GM19099 (cell line): Measurements from ENCODE around the gene TUBGCP3.

Experiments used
- POLR2A ChIP-seq: IDR thresholded peaks from 3 replicates; pipeline ENCODE4 v1.6.1; 2011; ENCODE audit warnings: low read depth; ENCODE audit not compliant: insufficient read length; ENCODE audit errors: extremely low read depth

TUBGCP3 gene

GRCh38 chr13:112592647-112593046 lies 4.7 kb upstream of the TUBGCP3 start:
- TF ChIP-seq POLR2A: no peak

- no peak for TF ChIP-seq POLR2A
Observed at GRCh38 chr13:112592181-112592580, 4.2 kb upstream of the TUBGCP3 start.

- no peak for TF ChIP-seq POLR2A
Observed at GRCh38 chr13:112588490-112589297, 741 bp upstream of the TUBGCP3 start.

GRCh38 chr13:112587212-112587763 lies 665 bp downstream of the TUBGCP3 start:
- no peak for TF ChIP-seq POLR2A

DNA sequence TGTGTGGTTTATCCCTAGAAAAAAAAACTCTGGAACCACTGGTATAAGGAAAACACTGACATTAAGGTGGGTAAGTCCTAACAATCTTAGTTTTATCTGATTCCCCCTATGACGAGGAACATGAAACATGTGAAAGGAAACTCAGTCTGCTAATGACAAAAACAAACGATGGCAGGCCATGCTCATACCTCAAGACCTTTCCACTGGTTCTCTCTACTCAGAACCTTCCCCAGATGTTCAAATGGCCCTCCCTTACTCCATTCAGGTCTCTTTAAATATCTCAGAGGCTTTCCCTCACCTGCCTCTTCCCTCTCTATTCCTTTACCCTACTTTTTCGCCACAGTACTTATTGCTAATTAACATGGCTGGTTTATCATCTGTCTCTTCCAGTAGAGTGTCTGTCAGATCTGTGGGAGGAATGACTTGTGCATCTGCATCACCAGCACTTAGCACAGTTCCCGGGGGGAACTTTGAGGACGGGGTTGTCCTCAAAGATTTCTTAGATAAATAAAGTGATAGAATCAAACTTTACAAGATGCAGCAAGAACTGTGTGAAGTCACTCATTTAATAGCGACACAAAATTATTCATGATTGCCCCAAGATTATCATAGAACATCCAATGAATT lies 1.5 kb downstream of the TUBGCP3 start:
- TF ChIP-seq POLR2A: no peak

GRCh38 chr13:112583592-112584277 lies 4.2 kb downstream of the TUBGCP3 start:
- TF ChIP-seq POLR2A: no peak

DNA sequence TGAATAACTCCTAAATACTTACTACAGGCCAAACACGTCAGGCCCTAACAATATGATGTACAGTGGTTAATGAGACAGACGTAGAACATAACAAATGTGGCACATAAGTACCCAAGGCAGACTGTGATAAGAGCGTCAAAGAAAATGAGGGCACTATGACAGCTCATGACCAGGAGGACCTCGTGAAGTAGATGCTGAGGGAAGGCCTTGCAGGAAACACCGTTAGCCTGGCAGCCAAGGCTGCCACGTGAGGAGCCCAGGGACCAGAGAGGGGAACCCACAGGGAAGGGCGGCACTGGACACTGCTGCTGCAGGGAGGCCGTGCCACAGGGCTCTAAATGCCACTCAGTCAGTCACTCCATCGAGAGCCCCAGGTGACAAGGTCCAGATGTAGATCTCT lies 5.7 kb downstream of the TUBGCP3 start:
- TF ChIP-seq POLR2A: no peak

DNA sequence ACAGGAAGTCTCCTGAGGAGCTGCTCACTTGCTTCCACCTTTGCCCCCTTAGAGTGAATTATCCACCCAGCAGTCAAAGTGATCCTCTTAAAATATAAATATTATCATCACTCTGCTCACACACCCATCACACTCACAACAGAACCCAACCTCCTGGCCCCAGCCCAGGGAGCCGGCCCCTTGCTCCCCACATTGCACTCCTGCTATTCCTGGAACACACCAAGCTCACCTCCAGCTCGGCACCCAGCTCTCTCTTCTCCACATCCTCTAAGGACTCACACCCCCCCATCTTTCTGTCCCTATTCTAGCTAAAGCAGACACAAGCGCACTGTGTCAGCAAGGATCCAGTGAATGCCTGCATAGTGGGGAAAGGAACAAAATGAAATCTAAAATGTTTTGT lies 7.0 kb downstream of the TUBGCP3 start:
- no peak for TF ChIP-seq POLR2A

GRCh38 chr13:112580211-112580610 lies 7.7 kb downstream of the TUBGCP3 start:
- TF ChIP-seq POLR2A: no peak

GRCh38 chr13:112579310-112579843 lies 8.6 kb downstream of the TUBGCP3 start:
- no peak for TF ChIP-seq POLR2A

- TF ChIP-seq POLR2A: no peak
Observed at GRCh38 chr13:112576768-112577167, 11.2 kb downstream of the TUBGCP3 start.

DNA sequence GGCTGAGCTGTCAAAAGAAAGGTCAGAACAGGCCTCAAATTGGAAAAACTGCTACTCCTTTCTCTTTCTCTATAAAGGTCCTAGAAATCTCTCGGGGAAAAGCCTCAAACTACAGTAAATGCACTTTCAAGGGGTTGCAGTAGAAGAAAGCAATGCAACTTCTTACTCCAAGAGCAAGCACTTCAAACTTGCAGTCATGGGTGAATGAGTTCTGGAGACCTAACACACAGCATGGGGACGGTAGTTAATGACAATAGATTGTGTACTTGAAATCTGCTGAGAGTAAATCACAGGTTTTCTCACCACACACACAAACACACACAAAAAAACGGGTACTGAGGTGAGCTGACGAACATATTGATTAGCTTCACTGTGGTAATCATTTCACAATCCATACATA lies 11.8 kb downstream of the TUBGCP3 start:
- no peak for TF ChIP-seq POLR2A

GRCh38 chr13:112575675-112576074 lies 12.3 kb downstream of the TUBGCP3 start:
- TF ChIP-seq POLR2A: no peak

DNA sequence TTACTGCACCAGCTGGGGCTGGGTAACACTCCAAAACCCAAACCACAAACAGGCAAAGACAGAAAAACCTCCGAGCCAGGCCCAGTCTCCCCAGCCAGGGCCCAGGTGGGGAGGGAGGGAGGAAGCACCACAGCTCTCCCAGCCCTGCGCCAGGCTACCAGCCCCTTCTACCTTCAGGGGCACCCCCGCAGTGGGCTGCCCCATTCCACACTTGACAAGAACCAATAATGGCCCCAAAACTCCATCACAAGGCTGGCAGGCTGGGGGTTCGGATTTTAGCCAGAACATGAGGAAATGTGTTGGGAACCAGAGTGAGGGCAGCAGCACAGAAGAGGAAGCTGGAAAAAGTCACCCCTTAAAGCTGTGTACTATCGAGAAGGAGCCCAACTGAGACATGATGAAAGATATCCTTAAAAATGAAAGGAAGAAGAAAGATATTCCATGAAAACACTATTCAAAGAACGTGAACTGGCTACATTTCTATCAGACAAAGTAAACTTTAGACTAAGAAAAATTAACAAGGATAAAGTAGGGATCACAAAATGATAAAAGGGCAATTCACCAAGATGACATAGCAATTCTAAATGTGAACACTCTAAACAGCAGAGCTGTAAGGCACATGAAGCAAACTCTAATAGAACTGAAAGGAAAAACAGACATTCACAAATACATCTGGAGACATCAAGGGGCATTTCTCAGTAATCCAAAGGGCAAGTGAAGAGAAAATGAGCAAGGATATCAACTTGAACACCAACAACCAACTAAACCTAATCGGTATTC lies 12.9 kb downstream of the TUBGCP3 start:
- TF ChIP-seq POLR2A: no peak

GRCh38 chr13:112574416-112574815 lies 13.5 kb downstream of the TUBGCP3 start:
- TF ChIP-seq POLR2A: no peak

DNA sequence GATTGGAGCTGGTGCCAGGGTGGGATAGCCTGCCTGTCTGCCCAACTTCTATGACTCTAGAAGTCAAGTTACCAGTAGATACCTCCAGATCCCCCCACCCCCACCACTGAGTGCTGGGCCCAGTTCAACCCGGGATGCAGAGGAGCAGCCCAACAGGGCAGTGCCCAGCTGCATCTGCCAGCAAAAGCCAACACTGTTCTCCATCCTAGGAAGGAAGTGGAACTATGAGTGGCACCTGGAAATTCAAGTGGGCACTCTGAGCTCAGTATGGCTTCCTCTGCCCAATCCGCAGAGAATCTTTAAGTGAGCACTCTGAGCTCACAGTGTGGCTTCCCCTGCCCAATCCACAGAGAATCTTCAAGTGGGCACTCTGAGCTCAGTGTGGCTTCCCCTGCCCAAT lies 14.2 kb downstream of the TUBGCP3 start:
- TF ChIP-seq POLR2A: no peak
